Epithelial cell of umbilical artery (primary cell): Measurements from ENCODE around the gene KCNJ13. TPM values are rescaled to one million over a fixed set of nuclear protein-coding genes. Genes with fewer than 3 reads are reported as not detected.

Experiments
- total RNA-seq: library from RNA; depleted of rRNA; stranded (reverse); fragments of >200 nt; gene quantifications from 2 replicates; pipeline ENCODE4 v1.2.3, GENCODE V29; 2014

The KCNJ13 gene
- under 0.01 TPM in 1 of 2 replicates, not detected in the other for total RNA-seq

DNA sequence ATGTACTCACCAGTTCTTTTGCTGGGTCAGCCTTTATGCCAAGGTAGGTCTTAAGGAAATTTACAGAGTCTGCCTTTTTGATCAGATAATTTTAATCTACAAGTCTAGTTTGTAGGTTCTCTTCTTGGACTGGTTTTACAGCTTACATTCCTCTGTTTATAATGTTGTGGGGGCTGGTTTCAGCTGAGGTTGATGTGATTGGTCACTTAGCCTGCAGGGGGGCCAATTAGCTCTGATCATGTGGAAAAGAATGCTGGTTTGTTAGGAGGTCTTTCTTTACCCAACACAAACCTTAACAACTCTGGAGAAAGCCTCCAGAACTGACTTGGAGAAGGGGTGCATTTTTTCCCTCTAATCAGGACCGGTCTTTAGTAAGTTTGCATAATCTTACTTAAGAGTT lies at the start of gene KCNJ13:
Gene KCNJ13, minus strand, starts transcription at position 131 of the 400 bp plus-strand sequence. CDS start 5,203 bp downstream, outside the sequence.

Other genes starting within 250 kb of the KCNJ13 start
- not detected in 2 replicates for gene CHRNG, start 236.9 kb downstream of the KCNJ13 start, total RNA-seq
- 1.6 and 2.0 TPM in 2 replicates for gene TIGD1, start 226.0 kb downstream of the KCNJ13 start, total RNA-seq
- gene EIF4E2, start 225.9 kb downstream of the KCNJ13 start, total RNA-seq = 144 and 162 TPM in 2 replicates
- not detected in 2 replicates for gene EFHD1, start 143.0 kb downstream of the KCNJ13 start, total RNA-seq
- 36.1 and 54.9 TPM in 2 replicates for gene GIGYF2, start 79.2 kb downstream of the KCNJ13 start, total RNA-seq
- under 0.01 and 0.46 TPM in 2 replicates for gene SNORC, start 93.7 kb upstream of the KCNJ13 start, total RNA-seq
- gene NGEF, start 236.7 kb upstream of the KCNJ13 start, total RNA-seq = under 0.01 TPM in 1 of 2 replicates, not detected in the other